Measurements from ENCODE around the gene ARFRP1. TPM values are rescaled to one million over a fixed set of nuclear protein-coding genes. Genes with fewer than 3 reads are reported as not detected.

The ARFRP1 gene
- total RNA-seq, 1 experiment from 2014 or later, result 74.0 TPM

- Mint-ChIP-seq H3K4me1 (ENCODE audit: low read depth, unreplicated experiment) (no peaks in the 10 kb centered on the region), H3K27ac (ENCODE audit: unreplicated experiment) (peak within 1 kb of the TSS; percentile 64), H3K27me3 (ENCODE audit: unreplicated experiment) (no peaks in the 10 kb centered on the region), H3K9me3 (ENCODE audit: low read depth, unreplicated experiment) (no peaks in the 10 kb centered on the region), H3K4me3 (ENCODE audit: low read depth, unreplicated experiment) (peak within 1 kb of the TSS; percentile 72), H3K36me3 (ENCODE audit: insufficient read depth, unreplicated experiment) (peaks cover 65% of the 10 kb centered on the region)
- no peak for TF ChIP-seq CTCF (IDR thresholded peaks at IDR 0.05; ENCODE audit: unreplicated experiment)
- DNase-seq, result peak; percentile 90
- no TSS peak for BruUV-seq (replicated peaks)
- CTCF ChIA-PET, result no interaction called here
- intact Hi-C loops (cut with micrococcal nuclease; ENCODE audit: unreplicated experiment), result no loop called here
Observed at GRCh38 chr20:63739130-63740069, 31.6 kb upstream of the ARFRP1 start, which contains the start of gene SLC2A4RG. SLC2A4RG (plus strand) TSS chr20:63739776; CDS start chr20:63739913, 137 bp downstream.

GRCh38 chr20:63738687-63739129 is 30.9 kb upstream of the ARFRP1 start:
- Mint-ChIP-seq H3K4me1 (ENCODE audit: low read depth, unreplicated experiment) (no peaks in the 10 kb centered on the region), H3K4me3 (ENCODE audit: low read depth, unreplicated experiment) (peak overlapping the region; percentile 34), H3K27me3 (ENCODE audit: unreplicated experiment) (no peaks in the 10 kb centered on the region), H3K36me3 (ENCODE audit: insufficient read depth, unreplicated experiment) (peaks cover 67% of the 10 kb centered on the region), H3K9me3 (ENCODE audit: low read depth, unreplicated experiment) (no peaks in the 10 kb centered on the region), H3K27ac (ENCODE audit: unreplicated experiment) (no peak overlapping the region)
- no peak for TF ChIP-seq CTCF (IDR thresholded peaks at IDR 0.05; ENCODE audit: unreplicated experiment)
- no peak for DNase-seq
- BruUV-seq (replicated peaks), result no TSS peak
- CTCF ChIA-PET, result no interaction called here
- intact Hi-C loops (cut with micrococcal nuclease; ENCODE audit: unreplicated experiment), result no loop called here

GRCh38 chr20:63737945-63738686 is 30.3 kb upstream of the ARFRP1 start:
- Mint-ChIP-seq H3K27ac (ENCODE audit: unreplicated experiment) (no peak overlapping the region), H3K27me3 (ENCODE audit: unreplicated experiment) (no peaks in the 10 kb centered on the region), H3K36me3 (ENCODE audit: insufficient read depth, unreplicated experiment) (peaks cover 65% of the 10 kb centered on the region), H3K9me3 (ENCODE audit: low read depth, unreplicated experiment) (no peaks in the 10 kb centered on the region), H3K4me1 (ENCODE audit: low read depth, unreplicated experiment) (no peaks in the 10 kb centered on the region), H3K4me3 (ENCODE audit: low read depth, unreplicated experiment) (peak overlapping the region; percentile 34)
- no TSS peak for BruUV-seq (replicated peaks)
- CTCF ChIA-PET, result no interaction called here
- no peak for DNase-seq
- no peak for TF ChIP-seq CTCF (IDR thresholded peaks at IDR 0.05; ENCODE audit: unreplicated experiment)
- intact Hi-C loops (cut with micrococcal nuclease; ENCODE audit: unreplicated experiment), result no loop called here

GRCh38 chr20:63737695-63737944 is 29.8 kb upstream of the ARFRP1 start:
- no peak for TF ChIP-seq CTCF (IDR thresholded peaks at IDR 0.05; ENCODE audit: unreplicated experiment)
- H3K36me3 Mint-ChIP-seq (ENCODE audit: insufficient read depth, unreplicated experiment), result peaks cover 65% of the 10 kb centered on the region
- CTCF ChIA-PET, result interaction anchor here (1.7 kb wide), 1 partner anchor 9 kb away, joined by 8 read pairs; no protein-coding TSS in a partner anchor
- no peaks in the 10 kb centered on the region for H3K9me3 Mint-ChIP-seq (ENCODE audit: low read depth, unreplicated experiment)
- no peak overlapping the region for H3K27ac Mint-ChIP-seq (ENCODE audit: unreplicated experiment)
- H3K4me1 Mint-ChIP-seq (ENCODE audit: low read depth, unreplicated experiment), result no peaks in the 10 kb centered on the region
- H3K27me3 Mint-ChIP-seq (ENCODE audit: unreplicated experiment), result no peaks in the 10 kb centered on the region
- H3K4me3 Mint-ChIP-seq (ENCODE audit: low read depth, unreplicated experiment), result no peak overlapping the region
- BruUV-seq (replicated peaks), result no TSS peak
- no peak for DNase-seq
- intact Hi-C loops (cut with micrococcal nuclease; ENCODE audit: unreplicated experiment), result no loop called here
